ENCODE results near the gene FAXDC2. TPM values are rescaled to one million over a fixed set of nuclear protein-coding genes. Genes with fewer than 3 reads are reported as not detected.

Gene FAXDC2
- total and polyA plus RNA-seq, 2 of the 13 experiments (the other 11 are each of a cell fraction or from before 2014, with no cell fraction given) = 4.7 to 58.8 TPM

- TF ChIP-seq ZNF318 (CRISPR knock-in tag; IDR thresholded peaks at IDR 0.05) (no peak), TBX2 (CRISPR knock-in tag; IDR thresholded peaks at IDR 0.05; ENCODE audit: borderline replicate concordance) (peak; percentile 93), ZC3H13 (CRISPR knock-in tag; IDR thresholded peaks at IDR 0.05) (peak; percentile 87; the same call in 1 of the 2 replicates), DBP (CRISPR knock-in tag; IDR thresholded peaks at IDR 0.05; ENCODE audit: not compliant biosample characterization) (peak; percentile 32), ZNF563 (CRISPR knock-in tag; IDR thresholded peaks at IDR 0.05) (peak; percentile 83), IKZF5 (CRISPR knock-in tag; IDR thresholded peaks at IDR 0.05) (peak; percentile 63), ZNF800 (CRISPR knock-in tag; IDR thresholded peaks at IDR 0.05) (0 out of 2 replicates have a peak, but pooled peaks have one; percentile 28), CEBPZ (IDR thresholded peaks at IDR 0.05; ENCODE audit: low read length) (no peak), ZNF770 (CRISPR knock-in tag; IDR thresholded peaks at IDR 0.05) (peak; percentile 31; the same call in 1 of the 2 replicates)
Measured at GRCh38 chr5:154858297-154858971, 8.0 kb upstream of the FAXDC2 start, which contains the start of gene CNOT8 (continued).

Data from HepG2 (cell line).